KG1 (cell line): Measurements from ENCODE around the gene TSPAN6.

Experiments used
- DNase-seq: peaks from one replicate; lab custom pipeline; 2025; lab: John Stamatoyannopoulos, UW

TSPAN6 gene

GRCh38 chrX:100584611-100585010, 52.0 kb downstream of the TSPAN6 start, which contains the start of gene TNMD:
TSS of gene TNMD (plus strand) at chrX:100584936. CDS start at chrX:100585019, 83 bp downstream.
- no peak for DNase-seq
